ENCODE data around the gene STON1. TPM values are rescaled to one million over a fixed set of nuclear protein-coding genes. Genes with fewer than 3 reads are reported as not detected.

The STON1 gene
- total RNA-seq, 1 donor, result 25.0 TPM

DNA sequence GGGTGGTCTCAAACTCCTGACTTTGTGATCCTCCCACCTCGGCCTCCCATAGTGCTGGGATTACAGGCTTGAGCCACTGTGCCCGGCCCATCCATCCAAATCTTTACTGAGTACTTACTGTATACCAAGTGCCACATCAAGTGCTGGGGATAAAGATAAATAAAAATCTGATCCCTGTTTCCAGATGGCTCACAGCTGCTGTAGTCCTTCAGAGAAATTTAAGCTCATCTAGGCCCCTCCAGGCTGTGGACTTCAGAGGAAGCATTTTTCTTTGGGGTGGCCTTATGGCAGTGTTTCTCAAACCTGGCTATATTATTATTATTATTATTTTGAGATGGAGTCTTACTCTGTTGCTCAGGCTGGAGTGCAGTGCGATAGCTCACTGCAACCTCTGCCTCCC, 54.0 kb downstream of the STON1 start:
- TF ChIP-seq, protein P1, sequence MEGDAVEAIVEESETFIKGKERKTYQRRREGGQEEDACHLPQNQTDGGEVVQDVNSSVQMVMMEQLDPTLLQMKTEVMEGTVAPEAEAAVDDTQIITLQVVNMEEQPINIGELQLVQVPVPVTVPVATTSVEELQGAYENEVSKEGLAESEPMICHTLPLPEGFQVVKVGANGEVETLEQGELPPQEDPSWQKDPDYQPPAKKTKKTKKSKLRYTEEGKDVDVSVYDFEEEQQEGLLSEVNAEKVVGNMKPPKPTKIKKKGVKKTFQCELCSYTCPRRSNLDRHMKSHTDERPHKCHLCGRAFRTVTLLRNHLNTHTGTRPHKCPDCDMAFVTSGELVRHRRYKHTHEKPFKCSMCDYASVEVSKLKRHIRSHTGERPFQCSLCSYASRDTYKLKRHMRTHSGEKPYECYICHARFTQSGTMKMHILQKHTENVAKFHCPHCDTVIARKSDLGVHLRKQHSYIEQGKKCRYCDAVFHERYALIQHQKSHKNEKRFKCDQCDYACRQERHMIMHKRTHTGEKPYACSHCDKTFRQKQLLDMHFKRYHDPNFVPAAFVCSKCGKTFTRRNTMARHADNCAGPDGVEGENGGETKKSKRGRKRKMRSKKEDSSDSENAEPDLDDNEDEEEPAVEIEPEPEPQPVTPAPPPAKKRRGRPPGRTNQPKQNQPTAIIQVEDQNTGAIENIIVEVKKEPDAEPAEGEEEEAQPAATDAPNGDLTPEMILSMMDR (IDR thresholded peaks at IDR 0.05; ENCODE audit: insufficient read depth, low read depth, low read length), result no peak
- DNase-seq (ENCODE audit: low read depth), result no peak
- H3K4me3 ChIP-seq (ENCODE audit: low read depth, low read length), result no peak overlapping the region

DNA sequence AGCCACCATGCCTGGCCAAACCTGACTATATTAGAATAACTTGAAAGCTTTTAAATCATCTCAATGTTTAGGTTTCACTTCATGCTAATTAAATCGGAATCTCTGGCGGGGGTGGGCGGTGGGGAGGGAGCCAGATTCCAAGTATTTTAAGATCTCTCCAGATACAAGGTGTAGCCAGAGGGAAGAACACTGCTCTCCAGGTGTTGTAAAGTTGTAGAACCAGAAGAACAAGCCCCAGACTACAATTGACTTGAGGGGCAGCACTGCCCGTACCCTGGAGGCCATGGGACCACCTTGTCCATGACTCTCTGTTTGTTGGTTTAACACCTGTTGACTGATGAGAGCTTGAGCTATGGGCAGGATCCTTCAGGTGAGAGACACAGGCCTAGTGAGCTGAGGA, 54.6 kb downstream of the STON1 start:
- TF ChIP-seq, protein P1 (IDR thresholded peaks at IDR 0.05; ENCODE audit: insufficient read depth, low read depth, low read length), result no peak
- no peak for DNase-seq (ENCODE audit: low read depth)
- H3K4me3 ChIP-seq (ENCODE audit: low read depth, low read length), result no peak overlapping the region

DNA sequence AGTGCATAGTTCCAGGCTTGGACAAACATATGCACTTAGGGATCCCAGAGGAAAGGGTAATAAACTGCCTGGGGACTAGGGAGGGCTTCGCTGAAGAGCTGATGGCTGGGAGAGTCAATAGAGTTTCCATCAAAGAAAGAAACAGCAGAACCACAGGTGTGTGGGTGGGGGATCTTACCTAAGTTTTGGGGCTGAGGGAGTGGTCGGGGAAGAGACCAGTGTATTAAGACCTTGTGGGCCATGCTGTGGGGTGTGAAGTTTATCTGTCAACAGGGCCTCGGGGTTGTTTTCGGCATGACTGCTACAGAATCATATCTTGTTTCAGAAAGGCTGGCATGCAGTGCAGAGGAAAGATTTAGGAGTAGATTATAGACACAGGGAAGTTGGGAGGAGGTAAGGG, 56.5 kb downstream of the STON1 start:
- H3K4me3 ChIP-seq (ENCODE audit: low read depth, low read length), result no peak overlapping the region
- TF ChIP-seq, protein P1 (IDR thresholded peaks at IDR 0.05; ENCODE audit: insufficient read depth, low read depth, low read length), result no peak
- no peak for DNase-seq (ENCODE audit: low read depth)

GRCh38 chr2:48587560-48587959, 57.6 kb downstream of the STON1 start:
- TF ChIP-seq, protein P1 (IDR thresholded peaks at IDR 0.05; ENCODE audit: insufficient read depth, low read depth, low read length), result no peak
- no peak for DNase-seq (ENCODE audit: low read depth)
- H3K4me3 ChIP-seq (ENCODE audit: low read depth, low read length), result no peak overlapping the region

GRCh38 chr2:48587961-48588360, 58.0 kb downstream of the STON1 start:
- no peak for DNase-seq (ENCODE audit: low read depth)
- H3K4me3 ChIP-seq (ENCODE audit: low read depth, low read length), result no peak overlapping the region
- TF ChIP-seq, protein P1 (IDR thresholded peaks at IDR 0.05; ENCODE audit: insufficient read depth, low read depth, low read length), result no peak

GRCh38 chr2:48588745-48589144, 58.8 kb downstream of the STON1 start:
- no peak for DNase-seq (ENCODE audit: low read depth)
- H3K4me3 ChIP-seq (ENCODE audit: low read depth, low read length), result no peak overlapping the region
- TF ChIP-seq, protein P1 (IDR thresholded peaks at IDR 0.05; ENCODE audit: insufficient read depth, low read depth, low read length), result no peak

GRCh38 chr2:48589170-48589767, 59.3 kb downstream of the STON1 start:
- DNase-seq (ENCODE audit: low read depth), result peak; percentile 53
- no peak overlapping the region for H3K4me3 ChIP-seq (ENCODE audit: low read depth, low read length)
- TF ChIP-seq, protein P1 (IDR thresholded peaks at IDR 0.05; ENCODE audit: insufficient read depth, low read depth, low read length), result peak; percentile 75

Data from fibroblast of villous mesenchyme (primary cell).